Activated CD8-positive, alpha-beta T cell treated with anti-CD3 and anti-CD28 coated beads for 36 hours (primary cell): Measurements from ENCODE around the gene PCDHGB6. TPM values are rescaled to one million over a fixed set of nuclear protein-coding genes. Genes with fewer than 3 reads are reported as not detected.

Source experiments
- ATAC-seq: fragments of 200-7000 bp; cut with Tn5 transposase; one replicate; pipeline ENCODE4 v1.10.0; 2021; ENCODE audit warnings: mild to moderate bottlenecking, moderate library complexity
- CTCF ChIA-PET: fragments of 350-600 bp; sonication (Branson Sonifier 250); formaldehyde crosslinking; loops from one replicate; lab custom pipeline; 2021; ENCODE audit warnings: antibody characterized with exemption; lab: Charles Lee
- POLR2A ChIA-PET: fragments of 350-600 bp; sonication (Branson Sonifier 250); formaldehyde crosslinking; loops from one replicate; lab custom pipeline; 2021; ENCODE audit warnings: antibody characterized with exemption; lab: Charles Lee
- DNase-seq: peaks from one replicate; pipeline ENCODE4 v3.0.0-alpha.2; 2020
- H3K27ac Mint-ChIP-seq: one replicate; pipeline ENCODE4 v1.8.0; 2021; ENCODE audit warnings: mild to moderate bottlenecking, mixed read lengths
- H3K27me3 Mint-ChIP-seq: one replicate; pipeline ENCODE4 v1.8.0; 2021; ENCODE audit warnings: mixed read lengths
- H3K36me3 Mint-ChIP-seq: one replicate; pipeline ENCODE4 v1.8.0; 2021; ENCODE audit warnings: low read depth, mixed read lengths
- H3K4me1 Mint-ChIP-seq: one replicate; pipeline ENCODE4 v1.8.0; 2021; ENCODE audit warnings: low read depth, mixed read lengths
- H3K4me3 Mint-ChIP-seq: one replicate; pipeline ENCODE4 v1.8.0; 2021; ENCODE audit warnings: mild to moderate bottlenecking, moderate library complexity, mixed read lengths
- H3K9me3 Mint-ChIP-seq: one replicate; pipeline ENCODE4 v1.8.0; 2021; ENCODE audit warnings: mixed read lengths
- CTCF ChIP-seq: fragments of 200-600 bp; IDR thresholded peaks from one replicate; pipeline ENCODE4 v1.8.0; 2022; ENCODE audit warnings: antibody characterized with exemption, mild to moderate bottlenecking
- intact Hi-C: fragments of 100-400 bp; cut with micrococcal nuclease; formaldehyde crosslinking; loops from one replicate; pipeline ENCODE4 v1.10.0; 2022
- total RNA-seq, 2 experiments: library from RNA; stranded (reverse); gene quantifications; one replicate each; pipeline ENCODE4 v1.2.3, GENCODE V29; 2021

Gene PCDHGB6
- total RNA-seq, 2 experiments from 2014 or later: 0.09 TPM; not detected in 1

DNA sequence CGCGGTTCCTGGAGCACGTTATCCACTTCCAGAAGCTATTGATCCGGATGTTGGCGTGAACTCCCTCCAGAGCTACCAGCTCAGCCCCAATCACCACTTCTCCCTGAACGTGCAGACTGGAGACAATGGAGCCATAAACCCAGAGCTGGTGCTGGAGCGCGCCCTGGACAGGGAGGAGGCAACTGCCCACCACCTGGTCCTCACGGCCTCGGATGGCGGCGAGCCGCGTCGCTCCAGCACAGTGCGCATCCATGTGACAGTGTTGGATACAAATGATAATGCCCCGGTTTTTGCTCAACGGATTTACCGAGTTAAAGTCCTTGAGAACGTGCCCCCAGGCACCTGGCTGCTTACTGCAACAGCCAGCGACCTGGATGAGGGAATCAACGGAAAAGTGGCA is 4.4 kb upstream of the PCDHGB6 start:
- ChIA-PET CTCF (interaction anchor here (0.6 to 2.0 kb wide), 10 partner anchors 10 to 166 kb away, joined by 3 to 19 read pairs (median 4); partner anchors contain the start of genes PCDHB15, PCDHGA10, PCDHGA11 and PCDHGA12), POLR2A (no interaction called here)
- Mint-ChIP-seq H3K4me1 (no peaks in the 10 kb centered on the region), H3K36me3 (peaks cover 22% of the 10 kb centered on the region), H3K4me3 (no peak overlapping the region), H3K27me3 (peaks cover 66% of the 10 kb centered on the region), H3K9me3 (peaks cover 28% of the 10 kb centered on the region), H3K27ac (no peak overlapping the region)
- ATAC-seq (no peak), DNase-seq (no peak)
- no peak for TF ChIP-seq CTCF
- intact Hi-C loops: no loop called here

DNA sequence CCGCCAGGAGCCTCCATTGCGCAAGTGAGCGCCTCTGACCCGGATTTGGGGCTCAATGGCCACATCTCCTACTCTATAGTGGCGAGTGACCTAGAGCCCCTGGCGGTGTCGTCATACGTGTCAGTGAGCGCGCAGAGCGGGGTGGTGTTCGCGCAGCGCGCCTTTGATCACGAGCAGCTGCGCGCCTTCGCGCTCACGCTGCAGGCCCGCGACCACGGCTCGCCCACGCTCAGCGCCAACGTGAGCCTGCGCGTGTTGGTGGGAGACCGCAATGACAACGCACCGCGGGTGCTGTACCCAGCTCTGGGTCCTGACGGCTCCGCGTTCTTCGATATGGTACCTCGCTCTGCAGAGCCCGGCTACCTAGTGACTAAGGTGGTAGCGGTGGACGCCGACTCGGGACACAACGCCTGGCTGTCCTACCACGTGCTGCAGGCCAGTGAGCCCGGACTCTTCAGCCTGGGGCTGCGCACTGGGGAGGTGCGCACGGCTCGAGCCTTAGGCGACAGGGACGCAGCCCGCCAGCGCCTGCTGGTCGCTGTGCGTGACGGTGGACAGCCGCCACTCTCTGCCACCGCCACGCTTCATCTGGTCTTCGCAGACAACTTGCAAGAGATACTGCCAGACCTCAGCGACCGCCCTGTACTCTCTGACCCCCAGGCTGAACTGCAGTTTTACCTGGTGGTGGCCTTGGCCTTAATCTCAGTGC is 1.9 kb downstream of the PCDHGB6 start:
- ATAC-seq: no peak
- intact Hi-C loops: loop anchor here (5.0 kb wide), 2 partner anchors 103 to 148 kb away; no protein-coding TSS in a partner anchor
- Mint-ChIP-seq H3K36me3 (peaks cover 22% of the 10 kb centered on the region), H3K9me3 (peaks cover 26% of the 10 kb centered on the region), H3K27me3 (peaks cover 73% of the 10 kb centered on the region), H3K4me1 (peaks cover 8% of the 10 kb centered on the region), H3K27ac (no peak overlapping the region), H3K4me3 (no peak overlapping the region)
- TF ChIP-seq CTCF: no peak
- no peak for DNase-seq
- ChIA-PET CTCF (no interaction called here), POLR2A (no interaction called here)

- Mint-ChIP-seq H3K4me3 (no peak overlapping the region), H3K36me3 (peaks cover 25% of the 10 kb centered on the region), H3K4me1 (peaks cover 12% of the 10 kb centered on the region), H3K27ac (no peak overlapping the region), H3K9me3 (peaks cover 28% of the 10 kb centered on the region), H3K27me3 (peaks cover 70% of the 10 kb centered on the region)
- CTCF ChIA-PET: interaction anchor here (3.3 to 3.7 kb wide), 2 partner anchors 9 to 100 kb away, joined by 19 to 45 read pairs; partner anchors contain the start of gene PCDHGA9
- no peak for ATAC-seq
- POLR2A ChIA-PET: no interaction called here
- DNase-seq: no peak
- intact Hi-C loops: loop anchor here (5.0 kb wide), 2 partner anchors 101 to 146 kb away; no protein-coding TSS in a partner anchor
- TF ChIP-seq CTCF: no peak
These were observed 3.8 kb downstream of the PCDHGB6 start for GRCh38 chr5:141411575-141411974.

DNA sequence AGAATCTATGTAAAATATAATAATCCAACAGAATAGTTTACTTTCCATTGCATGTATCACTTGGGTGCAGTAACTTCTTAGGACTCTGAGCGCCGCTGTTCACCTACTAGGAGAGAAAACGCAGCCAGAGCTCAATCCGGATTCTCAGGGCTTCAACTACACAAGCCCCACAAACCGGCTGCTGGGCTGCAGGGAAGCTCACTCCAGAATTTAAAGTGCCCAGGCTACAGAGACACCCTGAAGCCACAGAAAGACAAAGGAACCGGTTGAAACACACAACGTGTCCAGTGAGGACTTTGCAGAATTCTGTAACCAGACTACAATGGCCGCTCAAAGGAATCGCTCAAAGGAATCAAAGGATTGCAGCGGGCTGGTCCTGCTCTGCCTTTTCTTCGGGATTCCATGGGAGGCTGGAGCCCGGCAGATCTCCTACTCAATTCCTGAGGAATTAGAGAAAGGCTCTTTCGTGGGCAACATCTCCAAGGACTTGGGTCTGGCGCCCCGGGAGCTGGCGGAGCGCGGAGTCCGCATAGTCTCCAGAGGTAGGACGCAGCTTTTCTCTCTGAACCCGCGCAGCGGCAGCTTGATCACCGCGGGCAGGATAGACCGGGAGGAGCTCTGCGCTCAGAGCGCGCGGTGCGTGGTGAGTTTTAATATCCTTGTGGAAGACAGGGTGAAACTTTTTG is 5.2 kb downstream of the PCDHGB6 start, which contains the start of gene PCDHGA10:
PCDHGA10 (plus strand) TSS at position 134 of the 686 bp plus-strand sequence; CDS start at position 323, 189 bp downstream.
- Mint-ChIP-seq H3K27me3 (peaks cover 69% of the 10 kb centered on the region), H3K9me3 (peaks cover 28% of the 10 kb centered on the region), H3K4me3 (peak within 1 kb of the TSS; percentile 73), H3K4me1 (peaks cover 13% of the 10 kb centered on the region), H3K27ac (no peak within 1 kb of the TSS), H3K36me3 (peaks cover 26% of the 10 kb centered on the region)
- ChIA-PET POLR2A (no interaction called here), CTCF (interaction anchor here (0.6 to 3.7 kb wide), 41 partner anchors 8 to 571 kb away, joined by 3 to 45 read pairs (median 5); partner anchors contain the start of genes PCDHGA1, PCDHGA11, PCDHGA12 and PCDHGA3)
- intact Hi-C loops: loop anchor here (5.0 kb wide), 2 partner anchors 99 to 144 kb away; no protein-coding TSS in a partner anchor
- DNase-seq (peak; percentile 75), ATAC-seq (peak; percentile 78)
- TF ChIP-seq CTCF: peak; percentile 79
